Stimulated activated CD4-positive, alpha-beta T cell treated with anti-CD3 and anti-CD28 coated beads, Interleukin-15, amount 100 ng/mL, for 1 hour (primary cell): Measurements from ENCODE around the gene CELA1.
A peak's percentile ranks its signal among the peaks of the same experiment; 100 is the strongest.

ENCODE experiments used
- DNase-seq, 2 donors: peaks; one replicate each; pipeline ENCODE4 v3.0.0-alpha.2; 2020; ENCODE audit warnings: low read depth in 1 of 2, low spot score in 1 of 2

CELA1 gene

GRCh38 chr12:51346581-51346980 is at the start of gene CELA1:
TSS of gene CELA1 (minus strand) at chr12:51346679. CDS start at chr12:51346638, 41 bp downstream.
- no peak for DNase-seq

DNA sequence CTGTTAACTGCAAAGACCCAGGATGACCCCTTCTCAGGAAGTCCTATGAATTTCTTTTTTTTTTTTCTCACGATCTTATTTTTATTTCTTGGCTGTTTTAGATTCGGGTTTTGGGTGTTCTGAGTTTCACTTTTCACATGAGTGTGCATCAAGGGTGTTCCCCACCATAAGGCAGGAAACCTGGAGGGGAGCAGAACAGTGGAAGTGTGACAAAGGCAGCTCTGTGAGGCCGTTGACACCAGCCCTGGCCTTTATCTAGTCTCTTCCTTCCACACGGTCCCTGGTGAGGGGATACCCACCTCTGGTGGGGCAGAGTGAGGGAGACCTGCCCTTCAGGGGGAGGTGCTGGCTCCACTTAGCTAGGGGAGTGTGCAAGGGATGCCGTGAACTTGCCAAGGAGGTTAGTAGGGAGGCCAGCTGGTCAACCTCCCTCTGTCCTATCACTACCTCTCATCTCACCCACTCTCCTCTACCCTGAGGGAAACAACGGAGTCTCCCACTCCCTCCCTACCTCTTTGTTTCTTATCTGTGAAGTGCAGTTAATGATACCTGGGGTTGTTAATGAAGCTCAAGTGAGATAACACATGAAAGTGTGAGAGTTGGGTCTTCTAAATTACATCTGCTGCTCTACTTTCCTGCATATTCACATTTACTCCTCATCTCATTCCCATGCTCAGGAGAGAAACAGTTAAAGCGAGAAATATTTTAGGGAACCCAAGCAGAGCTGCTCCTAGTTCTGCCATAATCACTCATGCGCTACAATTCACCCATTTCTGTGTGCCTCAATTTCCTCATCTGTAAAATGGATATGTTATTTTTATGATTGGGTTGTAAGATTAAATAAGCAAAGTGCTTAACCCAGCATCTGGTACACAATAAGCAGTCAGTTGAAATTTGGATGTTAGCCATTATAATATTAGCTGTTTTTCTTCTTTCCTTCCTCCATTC is 49.1 kb upstream of the CELA1 start:
- no peak for DNase-seq

DNA sequence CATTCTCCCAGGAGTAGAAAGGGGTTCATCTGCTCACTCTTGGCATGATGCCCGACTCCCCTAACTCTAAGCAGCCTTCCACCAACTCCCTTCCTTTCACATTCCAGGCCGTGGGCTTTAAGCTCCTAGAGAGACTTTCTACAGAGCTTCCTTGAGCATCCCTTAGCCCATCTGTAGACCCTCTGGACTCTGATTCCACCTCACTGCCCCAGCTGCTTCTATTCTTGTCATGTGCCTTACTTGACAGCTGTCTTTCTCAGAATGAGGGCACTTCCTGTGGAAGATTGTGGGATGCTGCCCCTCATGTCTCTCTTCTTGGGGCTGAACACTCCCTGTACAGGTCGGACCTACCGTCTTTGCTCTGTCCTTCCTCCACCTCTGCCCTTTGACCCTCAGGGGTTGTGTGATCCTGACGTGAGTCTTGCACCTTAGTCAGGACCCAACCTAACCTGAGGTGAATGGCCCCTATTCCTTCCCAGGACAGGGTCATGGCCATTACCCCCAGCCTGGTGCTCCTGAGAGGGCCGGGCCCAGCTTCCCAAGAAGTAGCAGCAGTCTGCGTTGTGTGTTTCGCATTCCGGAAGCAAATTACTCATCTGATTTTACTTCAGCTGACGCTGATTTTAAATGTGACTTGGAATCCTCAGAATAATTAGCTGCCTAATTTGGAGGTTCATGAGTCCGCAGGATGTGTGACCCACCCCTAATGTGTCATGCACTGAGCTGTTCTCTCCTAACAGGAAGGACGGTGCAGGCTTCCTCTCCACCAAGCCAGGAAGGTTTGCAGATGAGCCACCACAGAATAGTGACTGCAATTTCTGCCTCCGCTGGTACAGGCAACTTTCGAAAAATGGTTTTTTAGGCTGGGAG is 47.4 kb upstream of the CELA1 start:
- no peak for DNase-seq

GRCh38 chr12:51392556-51393237 is 46.2 kb upstream of the CELA1 start:
- DNase-seq, result peak in 1 of 2 donors; percentile 19

- peak; percentile 51 to 66 for DNase-seq
Measured at GRCh38 chr12:51391283-51392123, 45.0 kb upstream of the CELA1 start, which contains the start of gene GALNT6. TSS of gene GALNT6 (minus strand) at chr12:51391406. CDS start at chr12:51379781, 11,625 bp downstream.

- no peak for DNase-seq
Measured at GRCh38 chr12:51390891-51391282, 44.4 kb upstream of the CELA1 start.

DNA sequence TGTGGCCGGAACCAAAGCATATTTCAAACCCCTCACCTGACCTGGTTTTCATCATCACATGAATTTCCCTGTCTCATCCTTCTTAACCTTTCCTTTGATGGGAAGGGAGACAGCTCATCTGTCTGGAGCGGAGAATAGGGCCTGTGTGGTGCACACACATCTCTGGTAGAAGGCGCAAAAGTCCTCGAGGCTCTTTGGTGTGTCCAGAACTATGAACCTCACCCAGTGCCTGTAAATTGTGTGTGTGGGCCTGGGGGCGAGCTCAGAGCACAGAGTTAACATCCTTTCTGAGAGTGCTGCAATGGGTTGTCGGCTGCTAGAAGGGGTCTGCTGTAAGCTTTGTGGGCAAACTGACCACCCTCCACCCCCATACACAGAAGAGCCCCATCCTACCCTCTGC is 44.0 kb upstream of the CELA1 start:
- DNase-seq, result no peak

- no peak for DNase-seq
Measured at GRCh38 chr12:51389302-51389999, 43.0 kb upstream of the CELA1 start.

GRCh38 chr12:51388846-51389245 is 42.4 kb upstream of the CELA1 start:
- DNase-seq, result no peak

DNA sequence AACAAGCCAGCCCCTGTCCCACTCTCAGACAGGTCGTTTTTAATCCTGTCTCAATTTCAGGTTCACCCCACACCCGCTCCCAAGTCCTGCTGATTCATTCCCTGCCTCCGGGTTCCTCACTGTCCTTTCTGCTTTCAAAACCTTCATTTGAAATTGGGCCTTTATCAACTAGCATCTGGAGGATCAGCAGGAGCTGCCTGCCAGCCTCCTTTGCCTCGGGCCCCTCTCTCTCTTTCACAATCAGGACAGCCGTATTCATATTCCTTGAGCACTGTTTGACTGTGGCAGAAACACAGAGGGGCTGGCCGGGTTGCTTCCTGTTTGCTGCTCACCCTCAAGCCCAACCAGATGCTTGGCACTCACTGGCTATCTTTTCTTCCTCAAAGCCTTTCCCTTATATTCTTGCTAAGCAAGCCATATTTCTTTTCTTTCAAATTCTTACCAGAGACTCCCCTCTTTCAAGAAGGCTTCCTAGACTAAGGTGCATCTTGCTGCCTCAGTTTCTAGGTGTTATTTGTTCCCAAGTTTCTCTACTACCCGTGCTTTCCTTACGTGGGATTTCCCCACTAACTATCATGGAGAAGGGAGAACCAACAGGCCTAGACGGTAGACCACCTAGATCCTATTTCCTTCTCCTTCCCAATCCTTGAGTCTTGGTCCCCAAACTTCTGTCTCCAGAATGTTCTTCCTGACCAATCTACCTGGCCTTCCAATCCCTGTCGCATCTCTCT is 41.8 kb upstream of the CELA1 start:
- no peak for DNase-seq

DNA sequence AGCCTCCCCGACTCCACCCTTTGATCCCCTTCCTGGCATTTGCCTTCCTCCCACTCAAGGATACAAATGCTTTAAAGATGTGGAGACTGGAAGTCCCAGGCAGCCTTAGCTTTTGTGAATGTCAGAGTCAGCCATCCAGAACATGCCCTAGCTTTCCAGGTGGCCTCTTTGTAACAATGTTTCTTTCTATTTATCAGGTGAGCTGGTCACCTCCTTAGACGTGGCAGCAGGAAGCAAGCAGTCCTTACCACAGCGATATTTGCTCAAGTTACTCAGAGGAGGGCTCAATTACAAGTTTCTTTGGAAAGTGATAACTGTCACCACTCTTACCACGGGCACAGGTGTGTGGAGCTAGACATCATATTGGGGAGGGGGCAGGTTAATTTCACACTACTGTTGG is 39.9 kb upstream of the CELA1 start:
- no peak for DNase-seq

DNA sequence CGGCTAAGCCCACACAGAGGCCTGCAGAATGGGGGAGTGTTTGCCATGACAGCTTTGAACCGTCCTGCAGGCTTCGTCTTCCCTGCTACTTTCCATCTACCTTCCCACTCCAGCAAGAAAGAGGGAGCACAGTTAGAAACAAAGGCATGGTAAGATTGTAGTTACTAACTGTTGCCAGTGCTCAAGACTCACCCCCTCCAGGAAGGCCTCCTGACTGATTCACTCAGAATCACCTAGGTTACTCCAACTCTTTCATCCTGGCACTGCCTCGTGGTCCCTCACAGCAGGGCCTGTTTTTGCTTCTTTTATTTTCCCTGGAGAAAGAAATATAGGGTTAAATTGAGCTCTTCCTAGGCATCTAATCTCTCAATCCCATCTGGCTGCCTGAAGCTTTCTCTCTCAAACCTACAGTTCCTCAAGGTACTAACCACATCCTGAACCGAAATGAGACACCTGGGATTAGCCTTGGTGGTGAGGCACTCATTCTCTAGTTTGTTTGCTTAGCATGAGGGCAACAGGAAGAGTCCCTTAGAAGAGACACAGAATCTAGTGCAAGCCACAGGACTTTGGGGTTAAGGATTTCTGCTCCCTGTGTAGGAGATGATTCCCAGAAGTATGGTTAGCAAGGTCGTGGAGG is 36.9 kb upstream of the CELA1 start:
- DNase-seq, result no peak

- DNase-seq, result no peak
Measured at GRCh38 chr12:51382173-51382572, 35.7 kb upstream of the CELA1 start.

- no peak for DNase-seq
Measured at GRCh38 chr12:51381226-51382079, 35.0 kb upstream of the CELA1 start.

GRCh38 chr12:51379571-51379970 is 33.1 kb upstream of the CELA1 start:
- DNase-seq, result no peak

- DNase-seq, result no peak
Measured at GRCh38 chr12:51378749-51379148, 32.3 kb upstream of the CELA1 start.

- DNase-seq, result no peak
Measured at GRCh38 chr12:51377099-51377984, 30.9 kb upstream of the CELA1 start.
